IMR-90 (cell line): Measurements from ENCODE around the gene HEPACAM. TPM values are rescaled to one million over a fixed set of nuclear protein-coding genes. Genes with fewer than 3 reads are reported as not detected.

Experiments
- ATAC-seq: fragments of 200-7000 bp; cut with Tn5 transposase; 2 replicates; pipeline ENCODE4 v1.9.1; 2020; ENCODE audit warnings: low read depth, mild to moderate bottlenecking, moderate library complexity
- BruUV-seq: library from RNA; stranded (reverse); fragments of 400-500 nt; replicated peaks from 2 replicates; lab custom pipeline; 2021; lab: Mats Ljungman, UMichigan
- CTCF ChIA-PET: fragments of 300-600 bp; formaldehyde crosslinking; extraction: SDS; loops from one replicate; lab custom pipeline; 2021; ENCODE audit warnings: antibody characterized with exemption; lab: Yijun Ruan, JAX
- POLR2A ChIA-PET: fragments of 300-600 bp; sonication (Branson Sonifier 250); formaldehyde crosslinking; loops from one replicate; lab custom pipeline; 2022; ENCODE audit warnings: antibody characterized with exemption; ENCODE audit not compliant: unreplicated experiment; lab: Charles Lee
- DNase-seq: peaks from one replicate; pipeline ENCODE4 v3.0.0; 2013
- H2AFZ ChIP-seq: replicated peaks from 2 replicates; pipeline ENCODE3; 2013; ENCODE audit warnings: low read length, mild to moderate bottlenecking; ENCODE audit not compliant: poor library complexity
- H2AK5ac ChIP-seq: 2 replicates; pipeline ENCODE4 v1.6.1; 2013; ENCODE audit warnings: low read depth, low read length, inconsistent platforms
- H2AK9ac ChIP-seq: replicated peaks from 2 replicates; pipeline ENCODE3; 2013; ENCODE audit warnings: mild to moderate bottlenecking, low read depth, low read length, moderate library complexity; ENCODE audit not compliant: poor library complexity
- H2BK120ac ChIP-seq: 2 replicates; pipeline ENCODE4 v1.6.1; 2013; ENCODE audit warnings: low read depth, low read length, inconsistent platforms
- H2BK15ac ChIP-seq: 3 replicates; pipeline ENCODE4 v1.6.1; 2013; ENCODE audit warnings: low read depth, low read length, inconsistent platforms
- H2BK20ac ChIP-seq: 2 replicates; pipeline ENCODE4 v1.6.1; 2013; ENCODE audit warnings: low read depth, mild to moderate bottlenecking, inconsistent platforms, low read length, moderate library complexity
- H2BK5ac ChIP-seq: 2 replicates; pipeline ENCODE4 v1.6.1; 2013; ENCODE audit warnings: mild to moderate bottlenecking, low read depth, low read length, inconsistent platforms; ENCODE audit not compliant: poor library complexity, severe bottlenecking
- H3K14ac ChIP-seq: replicated peaks from 2 replicates; pipeline ENCODE4 v1.6.1; 2013; ENCODE audit warnings: low read depth, low read length, inconsistent platforms
- H3K18ac ChIP-seq: 2 replicates; pipeline ENCODE4 v1.6.1; 2013; ENCODE audit warnings: low read depth, low read length, control low read depth
- H3K23ac ChIP-seq: 2 replicates; pipeline ENCODE4 v1.6.1; 2013; ENCODE audit warnings: low read depth, low read length, inconsistent platforms
- H3K27ac ChIP-seq: 2 replicates; pipeline ENCODE4 v1.5.1; 2013; ENCODE audit warnings: mild to moderate bottlenecking, control low read depth, low read length; ENCODE audit not compliant: insufficient read depth
- H3K27me3 ChIP-seq: 2 replicates; pipeline ENCODE4 v1.6.1; 2013; ENCODE audit warnings: low read length; ENCODE audit not compliant: control insufficient read depth, insufficient read depth
- H3K36me3 ChIP-seq: 2 replicates; pipeline ENCODE4 v1.6.1; 2013; ENCODE audit warnings: low read length, mixed read lengths; ENCODE audit not compliant: control insufficient read depth, insufficient read depth
- H3K4ac ChIP-seq: 2 replicates; pipeline ENCODE4 v1.6.1; 2013; ENCODE audit warnings: low read depth, low read length, inconsistent platforms
- H3K4me1 ChIP-seq: 2 replicates; pipeline ENCODE4 v1.6.1; 2013; ENCODE audit warnings: low read length, mixed read lengths; ENCODE audit not compliant: control insufficient read depth, insufficient read depth
- H3K4me2 ChIP-seq: 2 replicates; pipeline ENCODE4 v1.6.1; 2013; ENCODE audit warnings: low read depth, mild to moderate bottlenecking, control low read depth, low read length, moderate library complexity
- H3K4me3 ChIP-seq: 2 replicates; pipeline ENCODE4 v1.5.1; 2013; ENCODE audit warnings: low read depth, mild to moderate bottlenecking, control low read depth, low read length, moderate library complexity; ENCODE audit not compliant: insufficient read depth
- H3K56ac ChIP-seq: 2 replicates; pipeline ENCODE4 v1.6.1; 2013; ENCODE audit warnings: low read length, inconsistent platforms; ENCODE audit not compliant: insufficient read depth; ENCODE audit errors: extremely low read depth
- H3K79me1 ChIP-seq, 2 experiments: 2 replicates each; pipeline ENCODE4 v1.6.1; 2013; ENCODE audit warnings: low read length in 2 of 2, inconsistent platforms in 1 of 2, low read depth in 1 of 2
- H3K9ac ChIP-seq: 2 replicates; pipeline ENCODE4 v1.6.1; 2013; ENCODE audit warnings: low read depth, low read length, control low read depth
- H3K9me1 ChIP-seq: 2 replicates; pipeline ENCODE4 v1.6.1; 2013; ENCODE audit warnings: low read length, inconsistent platforms; ENCODE audit not compliant: insufficient read depth
- H3K9me3 ChIP-seq: 2 replicates; pipeline ENCODE4 v1.6.1; 2013; ENCODE audit warnings: low read length; ENCODE audit not compliant: control insufficient read depth, insufficient read depth
- H4K20me1 ChIP-seq: 2 replicates; pipeline ENCODE4 v1.6.1; 2013; ENCODE audit warnings: low read length, inconsistent platforms; ENCODE audit not compliant: insufficient read depth
- H4K5ac ChIP-seq: 2 replicates; pipeline ENCODE4 v1.6.1; 2013; ENCODE audit warnings: mild to moderate bottlenecking, low read depth, low read length, control low read depth
- H4K8ac ChIP-seq, 2 experiments: 2 replicates each; pipeline ENCODE4 v1.6.1; 2013; ENCODE audit warnings: low read depth in 2 of 2, low read length in 2 of 2, control low read depth in 1 of 2, inconsistent platforms in 1 of 2
- H4K91ac ChIP-seq: 2 replicates; pipeline ENCODE4 v1.6.1; 2013; ENCODE audit warnings: low read depth, low read length, inconsistent platforms; ENCODE audit not compliant: insufficient read depth
- CEBPB ChIP-seq: IDR thresholded peaks from 2 replicates; pipeline ENCODE4 v1.6.1; 2012; ENCODE audit warnings: low read depth, low read length, improper control_type of control experiment
- POLR2A ChIP-seq: IDR thresholded peaks from 2 replicates; pipeline ENCODE4 v1.6.1; 2012; ENCODE audit warnings: mild to moderate bottlenecking, low read depth, low read length
- WGBS, 2 experiments: methylation state at CpG; one replicate each; pipeline versions ENCODE4 v1.1.5 to v1.1.7; 2013; ENCODE audit warnings: missing lambda C conversion rate in 2 of 2; ENCODE audit not compliant: insufficient read length in 1 of 2; ENCODE audit errors: extremely low coverage in 2 of 2; 5-methylcytosine and 5-hydroxymethylcytosine counted together
- dilution Hi-C: fragments of 300-500 bp; cut with HindIII; formaldehyde crosslinking; loops from one replicate; pipeline ENCODE4 v1.14.3; 2018; ENCODE audit warnings: low sequenced_read_pairs; ENCODE audit not compliant: unreplicated experiment
- in situ Hi-C: fragments of 300-500 bp; cut with MboI; formaldehyde crosslinking; loops from 3 replicates; pipeline ENCODE4 v1.14.3; 2019; ENCODE audit warnings: low sequenced_read_pairs, inconsistent platforms, mixed read lengths
- intact Hi-C: fragments of 100-400 bp; cut with micrococcal nuclease; formaldehyde crosslinking; loops from 2 replicates; pipeline ENCODE4 v1.10.0; 2022
- polyA plus RNA-seq, 3 experiments: library from polyadenylated mRNA; depleted of rRNA; stranded (reverse); fragments of >200 nt; gene quantifications; 2 replicates each; pipeline ENCODE4 v1.2.3, GENCODE V29; 2012; ENCODE audit warnings: low replicate concordance in 1 of 3
- total RNA-seq: library from RNA; depleted of rRNA; stranded (reverse); fragments of >200 nt; gene quantifications from 2 replicates; pipeline ENCODE4 v1.2.3, GENCODE V29; 2012

The HEPACAM gene
- total and polyA plus RNA-seq, 2 of the 4 experiments (the other 2 are of a cell fraction), result 0.09 to 0.18 TPM

DNA sequence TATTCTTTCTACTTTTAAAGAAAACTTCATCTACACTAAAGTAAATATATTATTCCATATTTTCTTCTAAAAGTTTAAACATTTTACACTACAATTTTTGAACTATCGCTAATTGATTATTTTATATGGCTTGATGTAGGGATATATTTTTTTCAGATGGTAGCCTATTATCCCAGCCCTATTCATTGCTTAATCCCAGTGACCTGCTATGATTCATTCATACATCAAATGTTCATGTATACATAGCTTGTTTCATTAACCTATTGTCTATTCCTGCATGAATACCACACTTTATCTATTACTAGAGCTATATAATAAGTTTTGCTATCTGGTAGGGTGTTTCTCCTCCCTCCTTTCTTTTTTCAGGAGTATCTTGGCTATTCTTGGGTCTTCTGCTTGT is 33.2 kb downstream of the HEPACAM start:
- peaks cover 7 to 28% of the 10 kb centered on the region in 2 experiments; a peak in 3 of 4 replicates for H3K79me1 ChIP-seq
- peaks cover 30% of the 10 kb centered on the region for H3K9me1 ChIP-seq
- intact Hi-C loops, result no loop called here
- no peak overlapping the region for H3K27ac ChIP-seq
- POLR2A ChIA-PET, result no interaction called here
- H2AFZ ChIP-seq, result no peak overlapping the region
- H3K4me3 ChIP-seq, result no peak overlapping the region
- no peak overlapping the region for H3K14ac ChIP-seq
- no peak overlapping the region for H2AK9ac ChIP-seq
- in situ Hi-C loops, result no loop called here
- WGBS, 2 experiments, result no CpG with 5 or more reads among the region's 1 CpG
- no peak overlapping the region for H2BK15ac ChIP-seq
- no peak overlapping the region for H4K91ac ChIP-seq
- peak; percentile 40 for DNase-seq
- no peak overlapping the region for H3K56ac ChIP-seq
- no peak overlapping the region for H3K4ac ChIP-seq
- no peak overlapping the region for H3K23ac ChIP-seq
- H2BK5ac ChIP-seq, result no peak overlapping the region
- no TSS peak for BruUV-seq
- TF ChIP-seq CEBPB (peak; percentile 82), POLR2A (no peak)
- no peaks in the 10 kb centered on the region for H4K20me1 ChIP-seq
- ATAC-seq, result no peak
- no peaks in the 10 kb centered on the region for H3K27me3 ChIP-seq
- no peak overlapping the region for H3K9ac ChIP-seq
- H3K18ac ChIP-seq, result no peak overlapping the region
- H3K36me3 ChIP-seq, result no peaks in the 10 kb centered on the region
- no peak overlapping the region for H4K8ac ChIP-seq
- H3K9me3 ChIP-seq, result no peaks in the 10 kb centered on the region
- no peak overlapping the region for H4K5ac ChIP-seq
- no peak overlapping the region for H2BK20ac ChIP-seq
- H2BK120ac ChIP-seq, result no peak overlapping the region
- CTCF ChIA-PET, result no interaction called here
- peaks cover 28% of the 10 kb centered on the region for H3K4me1 ChIP-seq
- no peak overlapping the region for H2AK5ac ChIP-seq
- no peak overlapping the region for H3K4me2 ChIP-seq
- dilution Hi-C loops, result no loop called here
